NCI-H2029 (cell line): Measurements from ENCODE around the gene ZNF682.
"Not testable (repeated sequence)": the region's sequence is repeated elsewhere in the genome, so short reads cannot be mapped to it uniquely, and the experiment has no call there.

ENCODE experiments used
- DNase-seq: peaks from one replicate; lab custom pipeline; 2025; lab: John Stamatoyannopoulos, UW

Gene ZNF682

GRCh38 chr19:20039203-20039723, at the start of gene ZNF682:
Gene ZNF682, minus strand, starts transcription at chr19:20039505. Its CDS starts 160 bp downstream, at chr19:20039345.
- DNase-seq, result peak; percentile 97

GRCh38 chr19:20082876-20083275, 43.6 kb upstream of the ZNF682 start:
- DNase-seq, result not testable (repeated sequence)

- DNase-seq, result peak; percentile 84
Observed at GRCh38 chr19:20082232-20082833, 43.0 kb upstream of the ZNF682 start.

- no peak for DNase-seq
Observed at GRCh38 chr19:20080656-20081055, 41.4 kb upstream of the ZNF682 start.

GRCh38 chr19:20079476-20079875, 40.2 kb upstream of the ZNF682 start:
- DNase-seq, result no peak

GRCh38 chr19:20078581-20079031, 39.3 kb upstream of the ZNF682 start:
- no peak for DNase-seq

GRCh38 chr19:20077791-20078463, 38.6 kb upstream of the ZNF682 start, which contains the start of gene ZNF90:
Gene ZNF90, plus strand, starts transcription at chr19:20078000. Its CDS starts 133 bp downstream, at chr19:20078133.
- peak; percentile 99 for DNase-seq

- no peak for DNase-seq
Observed at GRCh38 chr19:20072936-20073335, 33.6 kb upstream of the ZNF682 start.

DNA sequence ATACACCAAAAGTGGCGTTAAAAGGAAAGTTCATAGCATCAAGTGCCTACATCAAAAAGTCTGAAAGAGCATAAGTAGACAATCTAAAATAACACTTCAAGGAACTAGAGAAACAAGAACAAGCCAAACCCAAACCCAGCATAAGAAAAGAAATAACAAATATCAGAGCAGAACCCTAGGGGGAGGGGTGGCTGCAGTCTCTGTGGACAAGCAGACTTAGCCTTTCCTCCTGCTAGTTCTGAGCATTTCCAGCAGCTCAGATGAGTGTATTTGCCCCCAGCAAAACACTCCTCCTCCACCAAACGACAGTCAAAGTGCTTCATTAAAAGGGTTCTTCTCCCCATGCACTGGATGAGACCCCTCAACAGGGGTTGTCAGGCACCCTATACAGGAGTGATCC, 31.4 kb upstream of the ZNF682 start:
- no peak for DNase-seq

DNA sequence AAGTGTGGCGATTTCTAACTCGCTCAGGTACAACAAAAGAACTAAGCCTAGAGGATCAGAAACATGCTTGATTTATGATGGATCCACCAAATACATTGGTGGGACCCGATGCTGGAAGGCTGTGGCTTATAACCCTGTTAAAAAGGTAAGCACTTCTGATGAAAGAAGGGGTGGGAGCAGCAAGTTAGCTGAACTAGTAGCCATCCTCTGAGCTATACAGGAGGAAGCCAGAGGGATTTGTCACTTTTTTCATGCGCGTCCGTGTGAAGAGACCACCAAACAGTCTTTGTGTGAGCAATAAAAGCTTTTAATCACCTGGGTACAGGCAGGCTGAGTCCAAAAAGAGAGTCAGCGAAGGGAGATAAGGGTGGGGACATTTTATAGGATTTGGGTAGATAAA, 29.3 kb upstream of the ZNF682 start:
- DNase-seq, result not testable (repeated sequence)

- no peak for DNase-seq
Observed at GRCh38 chr19:20067943-20068342, 28.6 kb upstream of the ZNF682 start.

- no peak for DNase-seq
Observed at GRCh38 chr19:20066861-20067260, 27.6 kb upstream of the ZNF682 start.

DNA sequence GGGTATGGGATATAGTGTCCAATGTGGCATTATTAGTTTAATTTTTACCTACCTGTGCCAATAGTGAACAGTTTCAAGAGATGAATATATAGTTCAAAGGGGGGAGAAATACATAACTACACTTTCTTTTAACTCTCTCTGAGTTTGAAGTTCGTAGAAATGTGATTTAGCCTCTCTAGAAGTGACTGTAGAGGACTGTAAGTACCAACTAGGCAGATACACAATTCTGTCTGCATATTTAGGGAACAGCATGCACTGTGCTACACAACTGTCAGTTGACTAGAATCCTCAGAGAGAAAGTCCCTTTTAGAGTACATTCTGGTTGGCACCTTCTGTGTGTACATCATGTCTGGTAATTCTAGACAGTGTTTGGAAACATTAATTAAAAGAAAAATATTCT, 21.0 kb upstream of the ZNF682 start:
- no peak for DNase-seq

GRCh38 chr19:20058738-20059137, 19.4 kb upstream of the ZNF682 start:
- not testable (repeated sequence) for DNase-seq

GRCh38 chr19:20051841-20052768, 12.8 kb upstream of the ZNF682 start:
- DNase-seq, result peak; percentile 97

- not testable (repeated sequence) for DNase-seq
Observed at GRCh38 chr19:20045742-20046141, 6.4 kb upstream of the ZNF682 start.

- DNase-seq, result no peak
Observed at GRCh38 chr19:20044663-20045062, 5.4 kb upstream of the ZNF682 start.

GRCh38 chr19:20038358-20039202, 725 bp downstream of the ZNF682 start:
- DNase-seq, result no peak

- no peak for DNase-seq
Observed at GRCh38 chr19:20035935-20036334, 3.4 kb downstream of the ZNF682 start.

DNA sequence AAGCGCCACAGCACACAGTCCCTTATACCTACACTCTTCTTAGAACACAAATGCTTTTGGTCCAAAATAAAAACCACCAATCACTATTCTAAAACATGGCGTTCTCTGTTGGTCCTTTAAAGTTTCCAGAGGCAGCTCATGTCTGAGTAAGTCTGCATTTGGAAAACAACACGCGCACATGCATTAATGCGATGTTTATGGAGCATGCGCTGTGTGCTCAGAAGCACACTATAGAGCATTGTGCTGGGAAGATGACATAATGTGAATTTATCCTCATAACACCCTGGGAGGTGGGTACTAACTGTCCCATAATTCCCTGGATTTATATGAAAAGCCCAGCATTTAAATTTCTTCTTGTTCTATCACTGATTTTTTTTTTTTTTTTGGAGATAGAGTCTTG, 10.7 kb downstream of the ZNF682 start:
- DNase-seq, result no peak

DNA sequence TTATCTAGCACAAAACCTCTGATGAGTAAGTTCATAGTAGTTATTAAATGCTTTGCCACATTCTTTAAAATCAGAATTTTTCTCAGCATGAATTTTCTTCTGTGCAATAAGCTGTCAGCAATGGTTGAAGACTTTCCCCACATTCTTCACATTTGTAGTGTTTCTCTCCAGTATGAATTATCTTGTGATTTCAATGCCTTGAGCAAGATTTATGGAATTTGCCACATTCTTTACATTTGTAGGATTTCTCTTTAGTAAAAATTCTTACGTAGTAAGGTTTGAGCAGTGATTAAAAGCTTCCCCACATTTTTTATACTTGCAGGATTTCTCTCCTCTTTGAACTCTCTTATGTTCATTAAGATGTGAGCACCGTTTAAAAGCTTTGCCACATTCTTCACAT, 33.6 kb downstream of the ZNF682 start:
- no peak for DNase-seq
